Urinary bladder (tissue), 4 donors: ENCODE measurements around the gene ZNF280C. TPM values are rescaled to one million over a fixed set of nuclear protein-coding genes. Genes with fewer than 3 reads are reported as not detected.
A peak's percentile ranks its signal among the peaks of the same experiment; 100 is the strongest.
"Not testable (repeated sequence)": the region's sequence is repeated elsewhere in the genome, so short reads cannot be mapped to it uniquely, and the experiment has no call there.

Source experiments
- DNase-seq: peaks from one replicate; pipeline ENCODE4 v3.0.0-alpha.2; 2015; ENCODE audit errors: extremely low spot score
- H3K27ac ChIP-seq: one replicate; pipeline ENCODE4 v1.5.1; 2013; ENCODE audit warnings: low read depth, mild to moderate bottlenecking, moderate library complexity
- H3K36me3 ChIP-seq: one replicate; pipeline ENCODE4 v1.6.1; 2013; ENCODE audit warnings: mild to moderate bottlenecking, moderate library complexity; ENCODE audit not compliant: insufficient read depth
- H3K4me1 ChIP-seq: one replicate; pipeline ENCODE4 v1.6.1; 2013; ENCODE audit warnings: mild to moderate bottlenecking, moderate library complexity; ENCODE audit not compliant: insufficient read depth
- H3K4me3 ChIP-seq: one replicate; pipeline ENCODE4 v1.5.1; 2013; ENCODE audit warnings: low read depth, low read length
- WGBS: extraction: QIAGEN DNeasy Blood & Tissue Kit; methylation state at CpG from one replicate; pipeline ENCODE4 v1.1.7; 2013; 5-methylcytosine and 5-hydroxymethylcytosine counted together
- polyA plus RNA-seq: library from polyadenylated mRNA; stranded (reverse); fragments of 200-250 nt; gene quantifications from one replicate; pipeline ENCODE4 v1.2.3, GENCODE V29; 2013
- total RNA-seq: library from RNA; depleted of rRNA; stranded (reverse); fragments of >200 nt; gene quantifications from one replicate; pipeline ENCODE4 v1.2.3, GENCODE V29; 2014
- donor health status: healthy with polysubstance abuse.
- donor health status: healthy.

Gene ZNF280C
- total and polyA plus RNA-seq, 2 donors = 2.0 to 13.0 TPM

DNA sequence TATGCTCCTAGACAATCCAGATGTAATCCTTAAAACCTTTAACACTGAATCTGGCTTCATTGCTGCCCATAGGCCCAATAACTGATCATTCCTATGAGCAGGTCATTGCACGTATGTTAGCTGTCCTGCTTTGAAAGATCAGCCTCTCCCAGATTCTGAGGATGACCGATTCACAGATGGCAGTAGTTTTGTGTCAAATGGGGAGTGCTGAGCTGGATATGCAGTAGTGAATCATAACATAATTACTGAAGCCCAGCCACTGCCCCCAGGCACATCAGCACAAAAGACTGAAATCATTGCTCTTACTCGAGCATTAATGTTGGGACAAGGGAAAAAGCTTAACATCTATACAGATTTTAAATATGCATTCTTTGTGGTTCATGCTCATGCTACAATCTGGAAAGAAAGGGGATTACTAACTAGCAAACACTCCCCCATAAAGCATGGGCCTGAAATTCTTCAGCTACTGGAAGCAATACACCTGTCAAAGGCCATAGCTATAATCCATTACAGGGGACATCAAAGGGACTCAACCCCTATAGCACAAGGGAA is 16.4 kb upstream of the ZNF280C start:
- 81% methylated on average over 3 of the region's 3 CpGs for WGBS
- Histone ChIP-seq H3K36me3 (no peaks in the 10 kb centered on the region), H3K4me3 (no peak overlapping the region), H3K4me1 (no peaks in the 10 kb centered on the region), H3K27ac (no peak overlapping the region)
- no peak for DNase-seq

DNA sequence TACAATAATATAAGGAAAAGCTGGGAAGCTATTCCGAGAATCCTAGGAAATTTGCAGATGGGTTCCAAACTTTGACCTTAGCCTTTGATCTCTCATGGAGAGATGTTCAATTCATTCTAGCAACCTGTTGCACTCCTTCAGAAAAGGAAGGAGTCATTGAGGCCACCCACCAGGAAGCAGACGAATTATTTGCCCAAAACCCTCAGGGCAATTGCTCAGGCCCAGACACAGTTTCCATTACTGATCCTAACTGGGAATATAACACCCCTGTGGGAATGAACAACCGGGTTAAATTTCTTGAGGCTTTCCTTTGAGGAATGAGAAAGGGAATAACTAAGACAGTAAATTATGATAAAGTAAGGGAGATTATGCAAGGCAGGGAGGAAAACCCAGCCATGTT is 13.5 kb upstream of the ZNF280C start:
- Histone ChIP-seq H3K27ac (no peak overlapping the region), H3K4me1 (no peaks in the 10 kb centered on the region), H3K4me3 (no peak overlapping the region), H3K36me3 (no peaks in the 10 kb centered on the region)
- no peak for DNase-seq
- WGBS = 75% methylated on average over 3 of the region's 3 CpGs

DNA sequence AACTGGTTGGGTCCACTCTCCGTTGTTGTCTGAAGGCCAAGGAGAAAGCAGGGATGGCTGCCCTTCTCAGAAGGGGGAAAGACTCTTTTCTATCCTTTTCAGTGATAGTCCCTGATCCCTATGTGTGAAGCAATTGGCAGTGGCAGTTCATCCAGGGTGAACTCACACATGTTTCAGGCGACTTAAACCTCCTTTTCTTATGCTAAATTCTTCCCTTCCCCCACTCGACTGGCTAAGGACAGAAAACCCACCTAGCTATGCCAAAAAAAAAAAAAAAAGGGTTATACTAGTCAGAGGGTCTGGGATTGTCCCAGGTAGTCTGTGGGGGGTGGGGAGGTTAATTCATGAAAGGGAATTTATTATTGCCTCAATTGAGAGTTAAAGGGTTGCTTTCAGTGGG is 12.2 kb upstream of the ZNF280C start:
- Histone ChIP-seq H3K4me1 (no peaks in the 10 kb centered on the region), H3K4me3 (no peak overlapping the region), H3K27ac (no peak overlapping the region), H3K36me3 (no peaks in the 10 kb centered on the region)
- 60% methylated on average over 3 of the region's 3 CpGs for WGBS
- no peak for DNase-seq

DNA sequence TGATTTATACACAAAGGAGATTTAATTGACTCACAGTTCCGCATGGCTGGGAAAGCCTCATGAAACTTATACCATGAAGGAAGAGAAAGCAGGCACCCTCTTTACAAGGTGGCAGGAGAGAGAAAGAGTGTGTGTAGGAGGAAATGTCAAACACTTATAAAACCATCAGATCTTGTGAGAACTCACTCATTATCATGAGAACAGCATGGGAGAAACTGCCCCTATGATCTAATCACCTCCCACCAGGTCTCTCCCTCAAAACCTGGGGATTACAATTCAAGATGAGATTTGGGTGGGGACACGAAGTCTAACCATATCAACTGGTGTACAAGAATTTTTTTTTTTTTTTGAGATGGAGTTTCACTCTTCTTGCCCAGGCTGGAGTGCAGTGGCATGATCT is 3.6 kb upstream of the ZNF280C start:
- not testable (repeated sequence) for H3K27ac ChIP-seq, H3K4me3 ChIP-seq, H3K36me3 ChIP-seq, H3K4me1 ChIP-seq, DNase-seq
- 54% methylated on average over 2 of the region's 2 CpGs for WGBS

DNA sequence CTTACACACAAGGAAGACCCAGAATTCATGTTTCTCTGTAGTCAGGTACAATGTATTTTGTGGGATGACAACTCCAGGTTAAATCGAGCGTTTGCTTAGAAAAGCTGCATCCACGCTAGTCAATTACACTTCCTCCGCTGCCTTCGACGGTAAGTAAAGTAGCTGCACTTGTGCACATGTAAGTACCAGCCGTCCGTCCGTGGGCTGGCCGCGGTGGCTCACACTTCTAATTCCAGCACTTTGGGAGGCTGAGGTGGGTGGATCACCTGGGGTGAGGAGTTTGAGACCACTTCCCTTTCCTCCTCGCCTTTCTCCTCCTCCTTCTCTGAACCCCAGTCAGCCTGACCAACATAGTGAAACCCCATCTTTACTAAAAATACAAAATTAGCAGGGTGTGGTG is 692 bp upstream of the ZNF280C start:
- not testable (repeated sequence) for H3K27ac ChIP-seq, DNase-seq, H3K4me3 ChIP-seq, H3K4me1 ChIP-seq, H3K36me3 ChIP-seq
- WGBS = 99% methylated on average over 12 of the region's 12 CpGs

DNA sequence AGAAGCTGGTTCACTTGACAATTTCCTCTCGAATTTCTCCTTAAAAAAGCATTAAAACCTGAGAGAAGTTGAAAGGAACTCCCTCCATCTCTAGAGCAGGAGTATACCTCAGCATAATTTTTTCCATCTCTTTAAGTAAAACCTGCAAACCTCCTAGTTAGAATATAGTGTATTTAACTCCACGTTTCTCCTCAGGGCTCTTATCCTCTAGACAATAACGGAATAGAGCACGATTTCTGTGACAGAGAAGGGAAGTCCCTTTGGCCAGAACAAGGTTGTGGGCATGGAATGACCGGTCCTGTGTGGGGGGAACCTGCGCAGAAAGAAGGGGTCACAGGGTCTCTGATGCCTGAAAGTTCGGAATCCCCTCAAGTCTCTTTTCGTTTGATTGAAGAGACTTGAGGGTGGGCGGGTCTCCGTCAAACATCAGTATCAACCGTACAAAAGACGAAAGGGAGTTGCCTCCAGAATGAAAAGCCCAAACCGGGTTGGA is 697 bp downstream of the ZNF280C start:
- H3K36me3 ChIP-seq = no peaks in the 10 kb centered on the region
- DNase-seq = no peak
- H3K4me3 ChIP-seq = peak overlapping the region; percentile 67
- no peak overlapping the region for H3K27ac ChIP-seq
- H3K4me1 ChIP-seq = no peaks in the 10 kb centered on the region
- WGBS = 0% methylated on average over 13 of the region's 13 CpGs

DNA sequence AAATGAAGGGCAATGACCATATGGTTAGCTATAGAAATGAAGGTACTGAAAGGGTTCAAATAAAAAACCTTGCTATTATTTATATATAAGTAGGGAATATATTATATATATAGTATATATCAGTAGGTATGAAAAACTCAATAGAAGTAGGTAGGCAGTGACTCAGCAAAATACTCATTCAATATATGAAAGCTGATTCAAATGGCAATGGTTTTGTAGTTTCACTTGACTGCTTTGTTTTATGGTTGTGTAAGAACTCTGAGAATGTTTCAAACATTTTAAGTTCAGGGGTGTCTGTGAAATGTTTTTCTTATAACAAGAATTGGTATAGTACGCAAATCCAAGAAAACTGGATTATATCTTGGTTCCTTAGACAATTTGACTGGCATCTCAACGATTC is 4.1 kb downstream of the ZNF280C start:
- no peaks in the 10 kb centered on the region for H3K36me3 ChIP-seq
- H3K4me1 ChIP-seq = no peaks in the 10 kb centered on the region
- no peak overlapping the region for H3K27ac ChIP-seq
- no peak overlapping the region for H3K4me3 ChIP-seq
- no peak for DNase-seq
- WGBS = 82% methylated on average over 2 of the region's 2 CpGs

DNA sequence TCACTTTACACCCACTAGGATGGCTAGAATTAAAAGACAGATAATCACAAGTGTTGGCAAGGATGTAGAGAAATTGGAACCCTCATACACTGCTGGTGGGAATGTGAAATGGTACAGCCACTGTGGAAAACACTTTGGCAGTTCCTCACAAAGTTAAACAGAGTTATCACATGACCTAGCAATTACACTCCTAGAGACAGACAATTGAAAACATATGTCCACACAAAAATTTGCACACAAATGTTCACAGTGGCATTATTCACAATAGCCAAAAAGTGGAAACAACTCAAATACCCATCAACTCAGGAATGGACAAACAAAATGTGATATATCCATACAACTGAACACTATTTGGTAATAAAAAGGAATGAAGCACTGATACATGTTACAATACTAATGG is 5.7 kb downstream of the ZNF280C start:
- no peak overlapping the region for H3K4me3 ChIP-seq
- no peaks in the 10 kb centered on the region for H3K36me3 ChIP-seq
- no peak overlapping the region for H3K27ac ChIP-seq
- no peak for DNase-seq
- no peaks in the 10 kb centered on the region for H3K4me1 ChIP-seq

DNA sequence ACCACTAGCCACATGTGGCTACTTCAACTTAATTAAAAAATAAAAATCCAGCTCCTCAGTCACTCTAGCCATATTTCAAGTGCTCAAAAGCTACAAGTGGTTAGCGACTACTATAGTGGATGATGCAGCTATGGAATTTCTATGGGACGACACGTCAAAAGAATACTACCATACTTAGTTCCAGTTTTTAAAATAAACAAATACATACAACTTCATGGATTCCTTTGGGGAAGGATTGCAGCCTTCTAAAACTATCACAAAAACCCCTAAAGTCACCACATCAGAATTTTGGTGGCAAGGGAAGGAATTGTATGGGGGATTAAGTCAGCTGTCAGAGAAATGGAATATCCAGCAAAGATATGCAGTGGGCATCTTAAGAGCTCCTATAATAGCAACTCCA is 6.5 kb downstream of the ZNF280C start:
- 91% methylated on average over 3 of the region's 3 CpGs for WGBS
- no peaks in the 10 kb centered on the region for H3K36me3 ChIP-seq
- H3K27ac ChIP-seq = no peak overlapping the region
- H3K4me1 ChIP-seq = no peaks in the 10 kb centered on the region
- no peak overlapping the region for H3K4me3 ChIP-seq
- DNase-seq = no peak

DNA sequence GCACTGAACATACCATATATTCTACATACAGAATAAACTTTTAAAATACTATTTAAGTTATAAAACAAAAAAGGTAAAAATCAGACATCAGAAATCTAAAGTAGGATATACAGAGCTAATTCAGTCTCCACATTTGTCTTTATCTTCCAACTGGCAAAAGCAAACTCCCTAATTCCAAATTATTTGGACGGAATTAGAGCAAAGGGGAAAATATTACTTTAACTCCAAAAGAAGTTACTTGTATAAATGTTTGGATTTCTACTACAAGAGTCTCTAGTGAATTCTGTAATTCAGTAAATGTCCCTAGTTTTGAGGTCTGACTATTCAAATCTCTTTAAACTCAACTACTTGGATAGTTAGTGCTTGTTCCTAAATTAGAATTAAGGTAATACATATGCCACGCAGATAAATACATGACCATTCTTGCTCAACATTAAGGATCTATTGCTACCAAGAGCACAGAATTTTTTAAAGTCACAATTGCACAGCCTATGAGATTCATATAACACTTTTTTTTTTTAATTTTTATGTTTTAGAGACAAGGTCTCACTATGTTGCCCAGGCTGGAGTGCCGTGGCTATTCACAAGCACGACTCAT is 7.3 kb downstream of the ZNF280C start:
- WGBS = 68% methylated on average over 4 of the region's 4 CpGs
- DNase-seq = no peak
- Histone ChIP-seq H3K36me3 (no peaks in the 10 kb centered on the region), H3K27ac (no peak overlapping the region), H3K4me3 (no peak overlapping the region), H3K4me1 (no peaks in the 10 kb centered on the region)

DNA sequence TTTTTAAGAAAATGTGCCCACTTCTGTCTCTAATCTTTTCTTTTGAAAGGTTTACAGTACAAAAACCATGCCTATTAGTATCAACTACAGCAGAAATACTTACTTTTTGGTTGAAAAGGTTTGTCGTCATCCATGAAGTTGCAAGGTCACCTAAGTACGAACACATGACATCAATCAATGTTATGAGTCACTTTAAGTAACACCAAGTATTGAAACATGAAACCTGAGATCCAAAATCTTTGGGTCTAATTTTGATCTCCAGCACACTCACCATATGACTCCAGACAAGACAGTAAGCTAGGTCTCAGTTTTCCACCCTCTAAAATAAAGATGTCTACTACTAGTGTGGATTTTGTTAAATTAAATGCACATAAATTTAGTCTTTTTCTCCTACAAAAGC is 8.4 kb downstream of the ZNF280C start:
- DNase-seq = no peak
- Histone ChIP-seq H3K4me3 (no peak overlapping the region), H3K27ac (no peak overlapping the region), H3K4me1 (no peaks in the 10 kb centered on the region), H3K36me3 (no peaks in the 10 kb centered on the region)
- 93% methylated on average over 2 of the region's 2 CpGs for WGBS

DNA sequence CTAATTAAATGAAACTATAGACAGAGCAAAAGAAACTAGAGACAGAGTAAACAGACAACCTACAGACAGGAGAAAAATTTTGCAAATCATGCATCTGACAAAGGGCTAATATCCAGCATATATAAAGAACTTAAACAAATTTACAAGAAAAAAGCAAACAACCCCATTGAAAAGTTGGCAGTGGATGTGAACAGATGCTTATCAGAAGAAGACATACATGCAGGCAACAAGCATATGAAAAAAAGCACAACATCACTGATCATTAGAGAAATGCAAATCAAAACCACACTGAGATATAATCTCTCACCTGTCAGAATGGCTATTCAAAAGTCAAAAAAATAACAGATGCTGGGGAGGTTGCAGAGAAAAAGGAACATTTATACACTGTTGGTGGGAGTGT is 14.8 kb downstream of the ZNF280C start:
- no peak for DNase-seq
- H3K27ac ChIP-seq = no peak overlapping the region
- no peaks in the 10 kb centered on the region for H3K4me1 ChIP-seq
- H3K36me3 ChIP-seq = no peaks in the 10 kb centered on the region
- no peak overlapping the region for H3K4me3 ChIP-seq

DNA sequence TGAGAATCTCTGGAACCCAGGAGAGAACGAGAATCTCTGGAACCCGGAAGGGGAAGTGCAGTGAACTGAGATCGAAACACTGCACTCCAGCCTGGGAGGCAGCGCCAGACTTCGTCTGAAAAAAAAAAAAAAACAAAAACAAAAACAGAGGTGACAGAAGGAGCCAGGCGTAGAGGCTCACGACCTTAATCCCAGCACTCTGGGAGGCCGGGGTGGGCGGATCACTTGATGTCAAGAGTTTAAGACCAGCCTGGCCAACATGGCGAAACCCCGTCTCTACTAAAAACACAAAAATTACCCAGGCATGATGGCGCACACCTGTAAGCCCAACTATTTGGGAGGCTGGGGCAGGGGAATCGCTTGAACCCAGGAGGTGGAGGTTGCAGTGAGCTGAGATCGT is 17.0 kb downstream of the ZNF280C start:
- H3K4me1 ChIP-seq = no peaks in the 10 kb centered on the region
- H3K36me3 ChIP-seq = no peaks in the 10 kb centered on the region
- DNase-seq = no peak
- no peak overlapping the region for H3K4me3 ChIP-seq
- 95% methylated on average over 14 of the region's 14 CpGs for WGBS
- no peak overlapping the region for H3K27ac ChIP-seq

DNA sequence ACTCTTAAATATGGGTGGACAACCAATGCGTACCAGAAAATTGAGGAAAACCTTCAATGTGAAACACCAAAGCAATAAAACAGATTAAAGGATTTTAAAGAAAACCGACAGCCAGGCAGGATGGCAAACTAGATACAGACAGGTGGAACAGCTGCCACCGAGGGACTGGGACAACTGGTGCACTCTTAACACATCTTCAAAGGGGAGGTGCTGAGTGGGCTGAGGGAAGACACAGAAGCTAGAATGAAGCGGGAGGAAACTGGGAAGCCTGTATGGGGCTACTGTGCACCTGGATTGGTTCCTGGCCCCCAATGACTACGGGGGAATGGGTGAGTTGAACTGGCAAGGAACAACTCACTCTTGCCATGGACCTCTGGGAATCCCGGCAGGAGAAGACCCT is 20.7 kb downstream of the ZNF280C start:
- Histone ChIP-seq H3K27ac (no peak overlapping the region), H3K4me3 (no peak overlapping the region), H3K36me3 (no peaks in the 10 kb centered on the region), H3K4me1 (no peaks in the 10 kb centered on the region)
- 91% methylated on average over 6 of the region's 6 CpGs for WGBS
- no peak for DNase-seq

DNA sequence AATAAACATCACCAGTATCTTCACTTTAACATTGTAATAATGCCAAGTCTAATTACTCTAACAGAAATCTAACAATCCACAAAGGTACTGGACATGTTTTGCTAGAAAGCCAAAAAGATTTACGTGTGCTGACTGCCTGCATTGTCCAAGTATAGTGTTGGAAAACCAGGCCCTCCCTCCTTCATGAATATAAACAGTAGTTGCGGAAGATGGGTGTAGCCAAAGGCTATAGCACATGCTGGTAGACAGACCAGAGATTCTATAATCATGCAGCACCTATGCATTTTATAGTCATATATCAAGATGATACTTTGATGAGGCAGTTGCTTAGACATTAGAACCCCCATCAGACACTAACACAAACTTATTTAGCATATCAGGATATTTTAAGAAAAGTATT is 22.6 kb downstream of the ZNF280C start:
- H3K27ac ChIP-seq = no peak overlapping the region
- peaks cover 2% of the 10 kb centered on the region for H3K36me3 ChIP-seq
- H3K4me1 ChIP-seq = no peaks in the 10 kb centered on the region
- DNase-seq = no peak
- WGBS = 85% methylated on average over 2 of the region's 2 CpGs
- H3K4me3 ChIP-seq = no peak overlapping the region
